ENCODE results near the gene PDX1. TPM values are rescaled to one million over a fixed set of nuclear protein-coding genes. Genes with fewer than 3 reads are reported as not detected.

The PDX1 gene
- total RNA-seq = not detected

GRCh38 chr13:27919934-27920676 is at the start of gene PDX1:
Gene PDX1 (plus strand): TSS chr13:27920000. CDS start chr13:27920139, 139 bp downstream.

GRCh38 chr13:27969082-27969865 is 49.5 kb downstream of the PDX1 start, which contains the start of gene CDX2:
Gene CDX2 (minus strand): TSS chr13:27969315. CDS start chr13:27969006, 309 bp downstream.

Small RNAs within 50 kb of the gene (small RNA-seq; reads per million reads assigned to genes)
- gene ATP5F1EP2 (ENCODE audit: low replicate concordance) = not detected

Other genes starting within 250 kb of the PDX1 start
- not detected for gene GSX1, start 127.5 kb upstream of the PDX1 start, total RNA-seq
- gene CDX2, start 49.3 kb downstream of the PDX1 start, total RNA-seq = not detected
- not detected for gene URAD, start 68.7 kb downstream of the PDX1 start, total RNA-seq
- gene FLT3, start 180.6 kb downstream of the PDX1 start, total RNA-seq = 1.3 TPM
- gene PAN3, start 218.5 kb downstream of the PDX1 start, total RNA-seq = 59.5 TPM